Stimulated activated CD4-positive, alpha-beta T cell treated with anti-CD3 and anti-CD28 coated beads, Interleukin-1b, Interleukin-23, amount 100 ng/mL, for 1 hour (primary cell): Measurements from ENCODE around the gene ANKAR.
"Not testable (repeated sequence)": the region's sequence is repeated elsewhere in the genome, so short reads cannot be mapped to it uniquely, and the experiment has no call there.

Experiments
- DNase-seq, 2 donors: peaks; one replicate each; pipeline ENCODE4 v3.0.0-alpha.2; 2020; ENCODE audit warnings: low read depth in 2 of 2

ANKAR gene

GRCh38 chr2:189717593-189717992 lies 43.1 kb downstream of the ANKAR start:
- not testable (repeated sequence) for DNase-seq

GRCh38 chr2:189719571-189719970 lies 45.1 kb downstream of the ANKAR start:
- DNase-seq, result no peak

GRCh38 chr2:189723192-189723591 lies 48.7 kb downstream of the ANKAR start:
- DNase-seq, result no peak
